ENCODE data around the gene BCL7A.

DNA sequence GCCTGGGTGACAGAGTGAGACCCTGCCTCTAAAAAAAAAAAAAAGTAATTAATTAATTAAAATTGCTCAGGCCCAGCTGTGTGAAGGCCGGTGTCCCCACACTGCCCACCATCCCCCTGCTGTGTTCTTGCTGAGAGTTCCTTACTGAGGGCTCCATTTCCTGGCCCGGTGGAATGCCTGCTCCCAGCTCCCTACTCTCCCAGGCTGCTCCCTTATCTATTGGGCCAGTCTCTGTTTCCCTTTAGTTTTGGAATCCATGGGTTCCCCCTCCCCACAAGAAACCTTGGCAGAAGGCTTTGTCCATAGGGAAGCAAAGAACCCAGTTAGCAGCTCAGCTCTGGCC lies 75.9 kb downstream of the BCL7A start:
- TF ChIP-seq, protein P1, sequence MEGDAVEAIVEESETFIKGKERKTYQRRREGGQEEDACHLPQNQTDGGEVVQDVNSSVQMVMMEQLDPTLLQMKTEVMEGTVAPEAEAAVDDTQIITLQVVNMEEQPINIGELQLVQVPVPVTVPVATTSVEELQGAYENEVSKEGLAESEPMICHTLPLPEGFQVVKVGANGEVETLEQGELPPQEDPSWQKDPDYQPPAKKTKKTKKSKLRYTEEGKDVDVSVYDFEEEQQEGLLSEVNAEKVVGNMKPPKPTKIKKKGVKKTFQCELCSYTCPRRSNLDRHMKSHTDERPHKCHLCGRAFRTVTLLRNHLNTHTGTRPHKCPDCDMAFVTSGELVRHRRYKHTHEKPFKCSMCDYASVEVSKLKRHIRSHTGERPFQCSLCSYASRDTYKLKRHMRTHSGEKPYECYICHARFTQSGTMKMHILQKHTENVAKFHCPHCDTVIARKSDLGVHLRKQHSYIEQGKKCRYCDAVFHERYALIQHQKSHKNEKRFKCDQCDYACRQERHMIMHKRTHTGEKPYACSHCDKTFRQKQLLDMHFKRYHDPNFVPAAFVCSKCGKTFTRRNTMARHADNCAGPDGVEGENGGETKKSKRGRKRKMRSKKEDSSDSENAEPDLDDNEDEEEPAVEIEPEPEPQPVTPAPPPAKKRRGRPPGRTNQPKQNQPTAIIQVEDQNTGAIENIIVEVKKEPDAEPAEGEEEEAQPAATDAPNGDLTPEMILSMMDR (IDR thresholded peaks at IDR 0.05), result no peak
- no peak for TF ChIP-seq POLR2A (IDR thresholded peaks at IDR 0.05)

Measured in right lobe of liver (tissue), 4 donors.